ENCODE results near the gene KIF5B. TPM values are rescaled to one million over a fixed set of nuclear protein-coding genes. Genes with fewer than 3 reads are reported as not detected.
"Not testable (repeated sequence)": the region's sequence is repeated elsewhere in the genome, so short reads cannot be mapped to it uniquely, and the experiment has no call there.

Gene KIF5B
- total and polyA plus RNA-seq, 3 donors from 2014 or later = 49.5 to 122 (median 108) TPM

GRCh38 chr10:32072025-32072800 is 16.0 kb upstream of the KIF5B start:
- intact Hi-C loops (cut with DNase I; ENCODE audit: low total_unique reads) = no loop called here
- 88 to 89% methylated on average over 7 of the region's 7 CpGs for WGBS, 2 donors
- H3K9me3 ChIP-seq = no peaks in the 10 kb centered on the region
- TF ChIP-seq POLR2A (IDR thresholded peaks at IDR 0.05) = no peak
- TF ChIP-seq, protein P1, sequence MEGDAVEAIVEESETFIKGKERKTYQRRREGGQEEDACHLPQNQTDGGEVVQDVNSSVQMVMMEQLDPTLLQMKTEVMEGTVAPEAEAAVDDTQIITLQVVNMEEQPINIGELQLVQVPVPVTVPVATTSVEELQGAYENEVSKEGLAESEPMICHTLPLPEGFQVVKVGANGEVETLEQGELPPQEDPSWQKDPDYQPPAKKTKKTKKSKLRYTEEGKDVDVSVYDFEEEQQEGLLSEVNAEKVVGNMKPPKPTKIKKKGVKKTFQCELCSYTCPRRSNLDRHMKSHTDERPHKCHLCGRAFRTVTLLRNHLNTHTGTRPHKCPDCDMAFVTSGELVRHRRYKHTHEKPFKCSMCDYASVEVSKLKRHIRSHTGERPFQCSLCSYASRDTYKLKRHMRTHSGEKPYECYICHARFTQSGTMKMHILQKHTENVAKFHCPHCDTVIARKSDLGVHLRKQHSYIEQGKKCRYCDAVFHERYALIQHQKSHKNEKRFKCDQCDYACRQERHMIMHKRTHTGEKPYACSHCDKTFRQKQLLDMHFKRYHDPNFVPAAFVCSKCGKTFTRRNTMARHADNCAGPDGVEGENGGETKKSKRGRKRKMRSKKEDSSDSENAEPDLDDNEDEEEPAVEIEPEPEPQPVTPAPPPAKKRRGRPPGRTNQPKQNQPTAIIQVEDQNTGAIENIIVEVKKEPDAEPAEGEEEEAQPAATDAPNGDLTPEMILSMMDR (IDR thresholded peaks at IDR 0.05) = no peak
- no peak overlapping the region for H3K27ac ChIP-seq
- H3K36me3 ChIP-seq (ENCODE audit: low read depth, missing control alignments) = no peaks in the 10 kb centered on the region
- no peaks in the 10 kb centered on the region for H3K4me1 ChIP-seq
- no peaks in the 10 kb centered on the region for H3K27me3 ChIP-seq
- DNase-seq = no peak
- no peak overlapping the region for H3K4me3 ChIP-seq

- Histone ChIP-seq H3K36me3 (ENCODE audit: low read depth, missing control alignments) (no peaks in the 10 kb centered on the region), H3K27ac (no peak overlapping the region), H3K4me3 (no peak overlapping the region), H3K27me3 (no peaks in the 10 kb centered on the region), H3K4me1 (no peaks in the 10 kb centered on the region), H3K9me3 (no peaks in the 10 kb centered on the region)
- WGBS, 2 donors = 79 to 87% methylated on average over 2 of the region's 2 CpGs
- intact Hi-C loops (cut with DNase I; ENCODE audit: low total_unique reads) = no loop called here
- TF ChIP-seq, protein P1 (IDR thresholded peaks at IDR 0.05) = no peak
- no peak for TF ChIP-seq POLR2A (IDR thresholded peaks at IDR 0.05)
- no peak for DNase-seq
These were observed 14.4 kb upstream of the KIF5B start for GRCh38 chr10:32070645-32071044.

- no peak for DNase-seq
- H3K36me3 ChIP-seq (ENCODE audit: low read depth, missing control alignments) = no peaks in the 10 kb centered on the region
- H3K4me1 ChIP-seq = no peaks in the 10 kb centered on the region
- H3K27me3 ChIP-seq = no peaks in the 10 kb centered on the region
- no peak overlapping the region for H3K4me3 ChIP-seq
- TF ChIP-seq, protein P1 (IDR thresholded peaks at IDR 0.05) = no peak
- TF ChIP-seq POLR2A (IDR thresholded peaks at IDR 0.05) = no peak
- H3K9me3 ChIP-seq = no peaks in the 10 kb centered on the region
- intact Hi-C loops (cut with DNase I; ENCODE audit: low total_unique reads) = no loop called here
- no peak overlapping the region for H3K27ac ChIP-seq
- 78 to 80% methylated on average over 12 of the region's 12 CpGs for WGBS, 2 donors
These were observed 12.3 kb upstream of the KIF5B start for GRCh38 chr10:32068569-32068968.

DNA sequence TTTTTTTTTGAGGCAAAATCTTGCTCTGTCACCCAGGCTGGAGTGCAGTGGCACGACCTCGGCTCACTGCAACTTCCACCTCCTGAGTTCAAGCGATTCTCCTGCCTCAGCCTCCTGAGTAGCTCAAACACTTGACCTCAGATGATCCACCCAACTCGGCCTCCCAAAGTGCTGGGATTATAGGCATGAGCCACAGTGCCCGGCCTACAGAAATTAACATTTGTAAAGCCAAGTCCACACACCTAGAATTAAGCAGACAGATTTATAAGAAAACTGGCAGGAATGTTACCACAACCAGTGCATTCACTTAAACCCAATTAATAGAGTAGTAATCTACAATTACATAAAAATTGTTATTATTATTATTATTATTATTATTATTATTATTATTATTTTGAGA is 11.7 kb upstream of the KIF5B start:
- H3K27me3 ChIP-seq; DNase-seq; H3K27ac ChIP-seq; H3K4me3 ChIP-seq; intact Hi-C loops (cut with DNase I; ENCODE audit: low total_unique reads); H3K4me1 ChIP-seq; H3K9me3 ChIP-seq; H3K36me3 ChIP-seq (ENCODE audit: low read depth, missing control alignments): not testable (repeated sequence)
- WGBS, 2 donors = 80 to 87% methylated on average over 5 of the region's 5 CpGs

GRCh38 chr10:32065856-32066255 is 9.6 kb upstream of the KIF5B start:
- no peak for DNase-seq
- H3K27ac ChIP-seq = no peak overlapping the region
- intact Hi-C loops (cut with DNase I; ENCODE audit: low total_unique reads) = no loop called here
- WGBS, 2 donors = 89 to 90% methylated on average over 4 of the region's 4 CpGs
- H3K4me1 ChIP-seq = no peaks in the 10 kb centered on the region
- TF ChIP-seq, protein P1 (IDR thresholded peaks at IDR 0.05) = no peak
- TF ChIP-seq POLR2A (IDR thresholded peaks at IDR 0.05) = no peak
- no peaks in the 10 kb centered on the region for H3K9me3 ChIP-seq
- no peak overlapping the region for H3K4me3 ChIP-seq
- H3K36me3 ChIP-seq (ENCODE audit: low read depth, missing control alignments) = no peaks in the 10 kb centered on the region
- no peaks in the 10 kb centered on the region for H3K27me3 ChIP-seq

Measured in testis (tissue), 3 donors.